Stimulated activated naive CD4-positive, alpha-beta T cell treated with Interleukin-2 at 50 U/mL for 16 hours (primary cell): ENCODE results near the gene DRC7.
"Not testable (repeated sequence)": the region's sequence is repeated elsewhere in the genome, so short reads cannot be mapped to it uniquely, and the experiment has no call there.

ENCODE experiments used
- DNase-seq: peaks from one replicate; lab custom pipeline; 2025; lab: John Stamatoyannopoulos, UW

Gene DRC7

GRCh38 chr16:57763285-57764005, 68.8 kb downstream of the DRC7 start:
- DNase-seq = no peak

- no peak for DNase-seq
Measured at GRCh38 chr16:57764006-57764340, 69.4 kb downstream of the DRC7 start.

GRCh38 chr16:57764341-57765159, 69.9 kb downstream of the DRC7 start:
- DNase-seq = no peak

- no peak for DNase-seq
Measured at GRCh38 chr16:57765160-57765728, 70.6 kb downstream of the DRC7 start.

GRCh38 chr16:57766714-57767348, 72.2 kb downstream of the DRC7 start:
- no peak for DNase-seq

GRCh38 chr16:57769541-57770145, 75.0 kb downstream of the DRC7 start:
- DNase-seq = no peak

GRCh38 chr16:57770361-57770760, 75.8 kb downstream of the DRC7 start:
- DNase-seq = no peak

- no peak for DNase-seq
Measured at GRCh38 chr16:57771141-57771785, 76.7 kb downstream of the DRC7 start.

GRCh38 chr16:57773019-57773418, 78.4 kb downstream of the DRC7 start:
- DNase-seq = no peak

- DNase-seq = no peak
Measured at GRCh38 chr16:57773655-57774295, 79.2 kb downstream of the DRC7 start.

- DNase-seq = no peak
Measured at GRCh38 chr16:57774705-57775285, 80.2 kb downstream of the DRC7 start.

GRCh38 chr16:57775661-57776469, 81.3 kb downstream of the DRC7 start:
- DNase-seq = no peak

- no peak for DNase-seq
Measured at GRCh38 chr16:57778658-57779057, 84.1 kb downstream of the DRC7 start.

- not testable (repeated sequence) for DNase-seq
Measured at GRCh38 chr16:57779836-57780235, 85.2 kb downstream of the DRC7 start.

- no peak for DNase-seq
Measured at GRCh38 chr16:57781349-57781740, 86.7 kb downstream of the DRC7 start.
